Psoas muscle (tissue), 8 donors: ENCODE data around the gene VAMP2. TPM values are rescaled to one million over a fixed set of nuclear protein-coding genes. Genes with fewer than 3 reads are reported as not detected.

ENCODE experiments used
- ATAC-seq, 4 donors: fragments of 200-7000 bp; cut with Tn5 transposase; one replicate each; pipeline ENCODE4 v1.9.1; 2020; ENCODE audit warnings: moderate library complexity in 3 of 4, mild to moderate bottlenecking in 2 of 4
- DNase-seq, 2 donors: peaks; one replicate each; pipeline ENCODE4 v3.0.0-alpha.2; 2020
- H3K27ac ChIP-seq: fragments of 200-600 bp; one replicate; pipeline ENCODE4 v1.8.0; 2022
- H3K27me3 ChIP-seq, 3 donors: fragments of 200-600 bp in 1 of 3; one replicate each; pipeline versions ENCODE4 v1.6.1 to v1.8.0; 2013 to 2022; ENCODE audit warnings: low read length in 2 of 3, mild to moderate bottlenecking in 2 of 3, moderate library complexity in 1 of 3; ENCODE audit not compliant: insufficient read depth in 3 of 3
- H3K36me3 ChIP-seq, 2 donors: fragments of 200-600 bp in 1 of 2; one replicate each; pipeline versions ENCODE4 v1.6.1 to v1.8.0; 2013 to 2022; ENCODE audit warnings: low read depth in 1 of 2, mild to moderate bottlenecking in 1 of 2, moderate library complexity in 1 of 2; ENCODE audit not compliant: insufficient read depth in 1 of 2
- H3K4me1 ChIP-seq: fragments of 200-600 bp; one replicate; pipeline ENCODE4 v1.8.0; 2022
- H3K4me3 ChIP-seq: fragments of 200-600 bp; one replicate; pipeline ENCODE4 v1.8.0; 2022; ENCODE audit warnings: mild to moderate bottlenecking
- H3K9me3 ChIP-seq: fragments of 200-600 bp; one replicate; pipeline ENCODE4 v1.8.0; 2022
- CTCF ChIP-seq: fragments of 200-600 bp; IDR thresholded peaks from one replicate; pipeline ENCODE4 v1.8.0; 2022; ENCODE audit warnings: antibody characterized with exemption
- WGBS, 3 donors: extraction: QIAGEN DNeasy Blood & Tissue Kit; methylation state at CpG; one replicate each; pipeline versions ENCODE4 v1.1.6 to v1.1.7; 2013; 5-methylcytosine and 5-hydroxymethylcytosine counted together
- intact Hi-C, 2 donors: fragments of 100-400 bp; cut with DNase I; formaldehyde crosslinking; loops; one replicate each; pipeline versions ENCODE4 v1.11.0 to v1.14.2; 2022
- polyA plus RNA-seq, 3 donors: library from polyadenylated mRNA; stranded (reverse); fragments of 200-250 nt; gene quantifications; one replicate each; pipeline ENCODE4 v1.2.3, GENCODE V29; 2013
- total RNA-seq, 4 donors: library from RNA; stranded (reverse); fragmentation: NEBNext Ultra II Directional in 2 of 4; extraction: Animal tissue kit (Norgen Biotek cat#: 25700) in 2 of 4; gene quantifications; one replicate each; pipeline versions ENCODE4 v1.2.1 to v1.2.4, GENCODE V29; 2021 to 2023
- donor health status: healthy with polysubstance abuse.
- donor health status: DM: no; HTN: no; CAD: no; lungs with moderate emphysema.
- donor health status: Bipolar disorder and iron deficiency.
- donor health status: healthy.
- donor health status: DM: yes; HTN: yes; CAD: no.
- donor health status: DM: no; HTN: no; CAD: no.
- donor health status: DM: no; HTN: no; CAD: no.
- donor health status: DM: yes; HTN: yes; CAD: no.

Gene VAMP2
- total and polyA plus RNA-seq, 7 donors = 33.2 to 59.2 (median 45.1) TPM

GRCh38 chr17:8150194-8151119, 12.3 kb downstream of the VAMP2 start:
- H3K36me3 ChIP-seq = peaks cover 25 to 61% of the 10 kb centered on the region in 2 donors
- TF ChIP-seq CTCF = no peak
- peak overlapping the region; percentile 97 for H3K4me3 ChIP-seq
- H3K9me3 ChIP-seq = no peaks in the 10 kb centered on the region
- intact Hi-C loops = no loop called here
- peak in 1 of 2 donors; percentile 19 for DNase-seq
- H3K27me3 ChIP-seq = no peaks in the 10 kb centered on the region
- WGBS, 3 donors = 47 to 61% (median 49%) methylated on average over 18 of the region's 18 CpGs
- peak overlapping the region; percentile 100 for H3K27ac ChIP-seq
- no peak for ATAC-seq
- peaks cover 49% of the 10 kb centered on the region for H3K4me1 ChIP-seq

- intact Hi-C loops = loop anchor here in 1 of 2 donors (10.0 kb wide), 1 partner anchor 905 kb away; the partner anchor contains the start of gene GABARAP
- TF ChIP-seq CTCF = no peak
- peaks cover 49% of the 10 kb centered on the region for H3K4me1 ChIP-seq
- WGBS, 3 donors = 80 to 89% (median 83%) methylated on average over 28 to 29 of the region's 29 CpGs
- peak in 1 of 2 donors; percentile 28 for DNase-seq
- ATAC-seq = no peak
- H3K36me3 ChIP-seq = peaks cover 26 to 69% of the 10 kb centered on the region in 2 donors
- H3K27me3 ChIP-seq = no peaks in the 10 kb centered on the region
- H3K27ac ChIP-seq = peak overlapping the region; percentile 100
- no peaks in the 10 kb centered on the region for H3K9me3 ChIP-seq
- peak overlapping the region; percentile 97 for H3K4me3 ChIP-seq
Observed at GRCh38 chr17:8149419-8150193, 13.1 kb downstream of the VAMP2 start.

- WGBS, 3 donors = 78 to 92% (median 80%) methylated on average over 13 of the region's 13 CpGs
- H3K4me3 ChIP-seq = no peak overlapping the region
- no peak for TF ChIP-seq CTCF
- no peaks in the 10 kb centered on the region for H3K27me3 ChIP-seq
- DNase-seq (no peak), ATAC-seq (no peak)
- peak overlapping the region; percentile 100 for H3K27ac ChIP-seq
- H3K9me3 ChIP-seq = no peaks in the 10 kb centered on the region
- peaks cover 46% of the 10 kb centered on the region for H3K4me1 ChIP-seq
- intact Hi-C loops = loop anchor here in 1 of 2 donors (10.0 kb wide), 1 partner anchor 904 kb away; the partner anchor contains the start of gene GABARAP
- peaks cover 26 to 80% of the 10 kb centered on the region in 2 donors for H3K36me3 ChIP-seq
Observed at GRCh38 chr17:8148560-8148959, 14.2 kb downstream of the VAMP2 start.

GRCh38 chr17:8147805-8148404, 14.8 kb downstream of the VAMP2 start:
- DNase-seq = no peak

More at GRCh38 chr17:8147805-8148404, 14.8 kb downstream of the VAMP2 start:
- ATAC-seq = no peak
- Histone ChIP-seq H3K27me3 (no peaks in the 10 kb centered on the region), H3K27ac (peak overlapping the region; percentile 100), H3K4me3 (no peak overlapping the region), H3K9me3 (no peaks in the 10 kb centered on the region), H3K36me3 (peaks cover 26 to 80% of the 10 kb centered on the region in 2 donors), H3K4me1 (peaks cover 40% of the 10 kb centered on the region)
- 77 to 90% (median 88%) methylated on average over 10 to 13 of the region's 13 CpGs for whole genome bisulfite sequencing, 3 donors
- TF ChIP-seq CTCF = no peak
- intact Hi-C loops = loop anchor here in 1 of 2 donors (10.0 kb wide), 1 partner anchor 903 kb away; the partner anchor contains the start of gene GABARAP
